ENCODE data around the gene IL1RN. TPM values are rescaled to one million over a fixed set of nuclear protein-coding genes. Genes with fewer than 3 reads are reported as not detected.

Gene IL1RN
- total and polyA plus RNA-seq, 2 of the 13 experiments (the other 11 are each of a cell fraction or from before 2014, with no cell fraction given): 21.2 to 101 TPM

GRCh38 chr2:113164930-113165585 lies 37.7 kb downstream of the IL1RN start (continued):
- TF ChIP-seq, protein P1, sequence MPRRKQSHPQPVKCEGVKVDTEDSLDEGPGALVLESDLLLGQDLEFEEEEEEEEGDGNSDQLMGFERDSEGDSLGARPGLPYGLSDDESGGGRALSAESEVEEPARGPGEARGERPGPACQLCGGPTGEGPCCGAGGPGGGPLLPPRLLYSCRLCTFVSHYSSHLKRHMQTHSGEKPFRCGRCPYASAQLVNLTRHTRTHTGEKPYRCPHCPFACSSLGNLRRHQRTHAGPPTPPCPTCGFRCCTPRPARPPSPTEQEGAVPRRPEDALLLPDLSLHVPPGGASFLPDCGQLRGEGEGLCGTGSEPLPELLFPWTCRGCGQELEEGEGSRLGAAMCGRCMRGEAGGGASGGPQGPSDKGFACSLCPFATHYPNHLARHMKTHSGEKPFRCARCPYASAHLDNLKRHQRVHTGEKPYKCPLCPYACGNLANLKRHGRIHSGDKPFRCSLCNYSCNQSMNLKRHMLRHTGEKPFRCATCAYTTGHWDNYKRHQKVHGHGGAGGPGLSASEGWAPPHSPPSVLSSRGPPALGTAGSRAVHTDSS (CRISPR knock-in tag; conservative IDR thresholded peaks at IDR 0.05): no peak
- TF ChIP-seq CREM (IDR thresholded peaks at IDR 0.05) (peak; percentile 36; the same call in 1 of the 2 replicates), CREM (CRISPR knock-in tag; IDR thresholded peaks at IDR 0.05) (no peak), KLF13 (CRISPR knock-in tag; IDR thresholded peaks at IDR 0.05) (no peak), FOSL2 (CRISPR knock-in tag; IDR thresholded peaks at IDR 0.05) (peak; percentile 4), NR2F2 (IDR thresholded peaks at IDR 0.05; ENCODE audit: borderline replicate concordance, low read depth) (peak; percentile 83), ETV5 (CRISPR knock-in tag; IDR thresholded peaks at IDR 0.05; ENCODE audit: borderline replicate concordance) (peak; percentile 38; the same call in 1 of the 2 replicates), ZNF83 (CRISPR knock-in tag; IDR thresholded peaks at IDR 0.05; ENCODE audit: borderline replicate concordance) (no peak), HOXA7 (CRISPR knock-in tag; IDR thresholded peaks at IDR 0.05) (no peak), HNRNPH1 (optimal IDR thresholded peaks at IDR 0.05; ENCODE audit: low read depth, low read length) (no peak), HOXA9 (CRISPR knock-in tag; IDR thresholded peaks at IDR 0.05; ENCODE audit: borderline replicate concordance) (no peak), ZNF784 (CRISPR knock-in tag; IDR thresholded peaks at IDR 0.05; ENCODE audit: borderline replicate concordance) (no peak), ZNF891 (CRISPR knock-in tag; IDR thresholded peaks at IDR 0.05) (0 out of 2 replicates have a peak, but pooled peaks have one; percentile 18), ZNF180 (CRISPR knock-in tag; IDR thresholded peaks at IDR 0.05; ENCODE audit: borderline replicate concordance, low read depth) (no peak), ZNF597 (CRISPR knock-in tag; IDR thresholded peaks at IDR 0.05) (no peak), MYNN (CRISPR knock-in tag; IDR thresholded peaks at IDR 0.05; ENCODE audit: low read depth) (0 out of 2 replicates have a peak, but pooled peaks have one; percentile 86), RFX3 (CRISPR knock-in tag; IDR thresholded peaks at IDR 0.05) (no peak), ELF3 (CRISPR knock-in tag; IDR thresholded peaks at IDR 0.05) (peak; percentile 54; the same call in 1 of the 2 replicates), ZNF788 (CRISPR knock-in tag; IDR thresholded peaks at IDR 0.05; ENCODE audit: borderline replicate concordance) (peak; percentile 74; the same call in 1 of the 2 replicates), ZNF781 (CRISPR knock-in tag; IDR thresholded peaks at IDR 0.05; ENCODE audit: borderline replicate concordance, not compliant biosample characterization) (no peak)
- TF ChIP-seq, protein P2, sequence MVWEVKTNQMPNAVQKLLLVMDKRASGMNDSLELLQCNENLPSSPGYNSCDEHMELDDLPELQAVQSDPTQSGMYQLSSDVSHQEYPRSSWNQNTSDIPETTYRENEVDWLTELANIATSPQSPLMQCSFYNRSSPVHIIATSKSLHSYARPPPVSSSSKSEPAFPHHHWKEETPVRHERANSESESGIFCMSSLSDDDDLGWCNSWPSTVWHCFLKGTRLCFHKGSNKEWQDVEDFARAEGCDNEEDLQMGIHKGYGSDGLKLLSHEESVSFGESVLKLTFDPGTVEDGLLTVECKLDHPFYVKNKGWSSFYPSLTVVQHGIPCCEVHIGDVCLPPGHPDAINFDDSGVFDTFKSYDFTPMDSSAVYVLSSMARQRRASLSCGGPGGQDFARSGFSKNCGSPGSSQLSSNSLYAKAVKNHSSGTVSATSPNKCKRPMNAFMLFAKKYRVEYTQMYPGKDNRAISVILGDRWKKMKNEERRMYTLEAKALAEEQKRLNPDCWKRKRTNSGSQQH (CRISPR knock-in tag; IDR thresholded peaks at IDR 0.05; ENCODE audit: low read depth): 0 out of 2 replicates have a peak, but pooled peaks have one; percentile 61
- TF ChIP-seq, protein P3, sequence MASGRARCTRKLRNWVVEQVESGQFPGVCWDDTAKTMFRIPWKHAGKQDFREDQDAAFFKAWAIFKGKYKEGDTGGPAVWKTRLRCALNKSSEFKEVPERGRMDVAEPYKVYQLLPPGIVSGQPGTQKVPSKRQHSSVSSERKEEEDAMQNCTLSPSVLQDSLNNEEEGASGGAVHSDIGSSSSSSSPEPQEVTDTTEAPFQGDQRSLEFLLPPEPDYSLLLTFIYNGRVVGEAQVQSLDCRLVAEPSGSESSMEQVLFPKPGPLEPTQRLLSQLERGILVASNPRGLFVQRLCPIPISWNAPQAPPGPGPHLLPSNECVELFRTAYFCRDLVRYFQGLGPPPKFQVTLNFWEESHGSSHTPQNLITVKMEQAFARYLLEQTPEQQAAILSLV (CRISPR knock-in tag; IDR thresholded peaks at IDR 0.05; ENCODE audit: borderline replicate concordance): peak; percentile 71; the same call in 1 of the 2 replicates
- TF ChIP-seq, protein P4, sequence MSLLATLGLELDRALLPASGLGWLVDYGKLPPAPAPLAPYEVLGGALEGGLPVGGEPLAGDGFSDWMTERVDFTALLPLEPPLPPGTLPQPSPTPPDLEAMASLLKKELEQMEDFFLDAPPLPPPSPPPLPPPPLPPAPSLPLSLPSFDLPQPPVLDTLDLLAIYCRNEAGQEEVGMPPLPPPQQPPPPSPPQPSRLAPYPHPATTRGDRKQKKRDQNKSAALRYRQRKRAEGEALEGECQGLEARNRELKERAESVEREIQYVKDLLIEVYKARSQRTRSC (CRISPR knock-in tag; IDR thresholded peaks at IDR 0.05; ENCODE audit: low read depth): 0 out of 2 replicates have a peak, but pooled peaks have one; percentile 41
